NCI-H460 (cell line): Measurements from ENCODE around the gene NGF. TPM values are rescaled to one million over a fixed set of nuclear protein-coding genes. Genes with fewer than 3 reads are reported as not detected.
"Not testable (repeated sequence)": the region's sequence is repeated elsewhere in the genome, so short reads cannot be mapped to it uniquely, and the experiment has no call there.

Source experiments
- DNase-seq: peaks from one replicate; pipeline ENCODE4 v3.0.0-alpha.2; 2016; ENCODE audit warnings: low read depth; ENCODE audit errors: extremely low read depth
- total RNA-seq: library from RNA; depleted of rRNA; stranded (reverse); fragments of >200 nt; shearing (Covaris generic); gene quantifications from 2 replicates; pipeline ENCODE4 v1.2.3, GENCODE V29; 2014

Gene NGF
- total RNA-seq, 1 experiment from 2014 or later: 1.6 TPM

DNA sequence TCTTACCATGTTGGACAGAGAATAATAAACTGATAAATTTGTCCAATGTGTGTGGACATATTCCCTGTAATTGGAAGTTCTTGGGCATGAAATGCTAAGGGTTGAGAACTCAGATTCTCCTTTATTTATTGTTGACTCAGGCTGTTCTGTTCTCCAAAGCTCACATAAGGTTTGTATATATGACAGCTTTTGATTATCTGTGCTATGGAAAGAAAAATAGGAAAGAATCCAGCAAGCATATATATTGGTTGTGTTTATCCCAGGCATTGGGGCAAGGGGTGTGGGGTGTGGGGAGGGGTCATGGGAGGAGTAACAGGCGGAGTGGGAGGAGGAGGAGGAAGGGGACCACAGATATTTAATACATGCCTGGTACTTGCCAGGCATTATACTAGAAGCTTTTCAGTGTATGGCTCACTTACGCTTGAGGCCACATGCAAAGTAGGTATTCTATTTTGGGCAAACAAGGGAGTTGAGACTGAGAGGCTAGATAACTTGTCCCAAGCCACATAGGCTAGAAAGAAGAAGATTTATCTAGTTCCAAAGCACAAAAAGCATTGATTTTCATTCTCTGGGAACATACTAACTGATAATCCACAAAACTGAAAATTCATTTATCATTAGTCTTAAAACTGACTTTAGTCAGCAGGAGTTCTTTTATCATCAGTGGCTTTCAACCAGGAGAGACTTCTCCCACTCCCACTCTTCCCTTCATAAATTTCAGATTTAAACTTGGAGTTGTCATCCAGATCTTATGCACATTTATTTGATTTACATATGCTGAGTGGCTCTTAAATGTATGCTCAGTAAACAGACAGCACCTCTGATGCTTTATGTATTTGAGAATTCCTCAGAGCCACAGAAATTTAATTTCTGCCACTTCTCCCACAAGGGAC is 27.2 kb downstream of the NGF start:
- no peak for DNase-seq

DNA sequence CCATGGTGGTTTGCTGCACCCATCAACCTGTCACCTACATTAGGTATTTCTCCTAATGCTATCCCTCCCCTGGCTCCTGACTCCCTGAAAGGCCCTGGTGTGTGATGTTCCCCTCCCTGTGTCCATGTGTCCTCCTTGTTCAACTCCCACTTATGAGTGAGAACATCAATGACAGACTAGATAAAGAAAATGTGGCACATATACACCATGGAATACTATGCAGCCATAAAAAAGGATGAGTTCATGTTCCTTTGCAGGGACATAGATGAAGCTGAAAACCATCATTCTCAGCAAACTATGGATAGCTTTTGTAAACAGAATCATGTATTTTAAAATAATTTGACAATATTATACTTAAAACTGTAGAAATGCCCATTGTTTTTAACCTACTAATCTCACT is 28.5 kb downstream of the NGF start:
- not testable (repeated sequence) for DNase-seq

DNA sequence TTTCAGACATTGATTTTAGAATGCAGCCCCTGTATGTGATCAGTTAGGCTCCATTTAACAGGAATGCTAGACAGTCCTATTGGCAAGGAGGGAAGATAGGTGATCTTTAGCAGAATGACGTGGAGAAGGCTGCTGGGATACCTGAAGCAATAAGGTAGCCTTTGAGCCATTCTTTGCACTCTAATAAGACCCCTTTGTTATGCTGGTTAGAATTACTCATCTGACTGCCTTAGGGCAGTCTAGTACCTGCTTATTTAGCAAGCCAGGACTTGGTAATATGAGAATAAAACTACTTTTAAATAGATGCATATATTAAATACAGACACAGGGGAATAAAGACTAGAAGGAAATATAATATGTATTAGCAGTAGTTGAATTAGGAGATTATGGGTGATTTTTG is 29.1 kb downstream of the NGF start:
- no peak for DNase-seq

DNA sequence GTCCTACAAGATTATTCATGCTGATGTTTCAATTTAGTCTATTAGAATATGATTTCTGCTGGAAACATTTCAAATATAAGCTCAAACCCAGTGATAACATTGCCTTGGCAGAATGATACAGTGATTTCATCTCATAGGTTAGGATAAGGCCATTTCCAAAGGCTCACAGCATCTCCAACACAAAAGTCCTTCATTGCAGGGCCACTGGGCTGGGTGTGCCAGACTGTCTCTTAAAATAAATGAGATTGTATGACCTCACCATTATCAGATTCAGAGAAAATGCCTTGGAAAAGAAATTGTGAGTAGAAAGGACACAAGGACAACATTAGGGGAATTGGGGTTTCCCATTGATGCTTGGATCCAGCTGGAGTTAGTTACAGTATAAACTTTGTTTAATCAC is 30.4 kb downstream of the NGF start:
- no peak for DNase-seq

DNA sequence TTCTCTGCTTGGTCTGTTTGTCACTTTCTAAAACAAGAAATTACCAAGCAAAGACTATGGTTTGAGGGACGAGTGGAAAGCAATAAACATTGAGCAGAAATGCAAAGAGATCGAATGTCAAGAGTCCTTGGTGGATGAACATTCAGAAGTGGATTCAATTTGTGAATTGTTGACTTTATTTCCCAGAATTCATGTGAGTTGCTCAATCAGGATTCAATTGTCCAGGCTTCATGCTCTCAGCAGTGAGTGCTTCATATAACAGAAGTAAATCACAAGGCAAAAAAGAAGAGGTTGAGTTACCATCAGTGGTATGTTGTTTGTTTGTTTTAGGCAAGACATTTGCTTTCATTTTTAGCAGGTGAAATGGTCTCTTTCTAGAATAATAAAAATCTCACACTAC is 31.9 kb downstream of the NGF start:
- no peak for DNase-seq

DNA sequence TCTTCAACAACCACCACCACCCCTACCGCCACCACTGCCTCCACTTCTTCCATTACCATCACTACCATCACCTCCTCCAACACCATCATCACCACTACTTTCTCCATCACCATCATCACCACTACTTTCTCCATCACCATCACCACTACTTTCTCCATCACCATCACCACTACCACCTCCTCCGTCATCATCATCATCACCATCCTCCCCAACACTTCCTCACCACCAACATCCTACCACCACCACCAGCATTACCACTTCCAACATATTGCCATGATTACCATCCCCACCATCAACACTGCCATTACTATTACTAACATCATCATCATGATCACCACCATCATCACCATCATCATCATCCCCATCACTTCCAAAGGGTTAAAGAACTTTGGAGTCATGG is 34.7 kb downstream of the NGF start:
- DNase-seq: no peak

DNA sequence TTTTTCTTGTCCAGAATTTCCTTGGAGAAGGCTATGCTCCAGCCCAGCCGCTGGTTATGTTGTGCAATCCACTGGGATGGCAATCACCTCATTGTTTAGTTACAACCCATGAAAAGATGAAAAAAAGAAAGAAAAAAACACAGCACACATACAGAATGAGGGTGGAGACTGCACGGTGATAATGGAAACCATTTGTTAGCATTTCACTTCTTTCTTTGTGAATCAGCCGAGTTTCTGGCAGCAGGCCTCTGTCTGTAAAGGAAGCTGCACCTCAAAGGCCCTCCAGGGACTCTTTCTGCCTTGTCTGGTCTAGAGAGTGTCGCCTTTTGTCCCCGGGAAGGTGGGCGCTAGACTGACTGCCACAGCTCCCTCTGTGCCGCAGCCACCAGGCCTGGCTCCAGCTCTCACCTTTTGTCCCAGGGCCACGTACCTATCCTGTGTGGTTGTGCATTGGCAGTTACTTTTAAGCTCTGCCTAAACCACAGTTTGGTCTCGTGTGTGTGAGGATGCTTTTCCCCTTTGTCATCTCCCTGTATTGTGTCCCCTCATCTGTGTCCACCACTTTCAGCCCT is 35.6 kb downstream of the NGF start:
- DNase-seq: no peak

DNA sequence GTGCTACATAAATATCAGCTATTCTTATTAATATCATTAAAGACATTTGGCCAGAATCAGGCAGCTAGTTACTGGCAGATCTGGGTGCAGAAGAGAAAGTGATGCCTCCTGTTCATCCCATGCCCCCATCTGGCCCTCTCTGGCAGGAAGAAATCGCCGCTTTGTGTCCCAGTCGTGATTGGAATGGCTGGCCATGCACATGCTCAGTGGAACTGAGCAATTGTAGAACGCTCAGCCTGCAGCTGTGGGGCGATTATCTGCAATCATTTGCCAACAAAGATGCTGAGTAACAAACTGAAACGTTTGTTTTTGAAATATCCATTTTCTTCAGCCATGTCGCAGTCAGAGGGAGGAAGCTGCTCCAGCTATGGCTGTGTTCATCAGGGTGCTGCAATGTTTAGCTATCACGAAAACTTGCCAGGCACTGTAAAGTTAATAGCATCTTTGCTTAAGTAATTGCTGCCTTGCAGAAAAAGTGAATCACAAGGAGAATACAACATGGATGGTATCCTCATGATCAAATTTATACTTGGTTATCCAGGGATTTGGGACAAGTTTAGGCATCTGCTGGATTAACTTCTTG is 36.5 kb downstream of the NGF start:
- no peak for DNase-seq

DNA sequence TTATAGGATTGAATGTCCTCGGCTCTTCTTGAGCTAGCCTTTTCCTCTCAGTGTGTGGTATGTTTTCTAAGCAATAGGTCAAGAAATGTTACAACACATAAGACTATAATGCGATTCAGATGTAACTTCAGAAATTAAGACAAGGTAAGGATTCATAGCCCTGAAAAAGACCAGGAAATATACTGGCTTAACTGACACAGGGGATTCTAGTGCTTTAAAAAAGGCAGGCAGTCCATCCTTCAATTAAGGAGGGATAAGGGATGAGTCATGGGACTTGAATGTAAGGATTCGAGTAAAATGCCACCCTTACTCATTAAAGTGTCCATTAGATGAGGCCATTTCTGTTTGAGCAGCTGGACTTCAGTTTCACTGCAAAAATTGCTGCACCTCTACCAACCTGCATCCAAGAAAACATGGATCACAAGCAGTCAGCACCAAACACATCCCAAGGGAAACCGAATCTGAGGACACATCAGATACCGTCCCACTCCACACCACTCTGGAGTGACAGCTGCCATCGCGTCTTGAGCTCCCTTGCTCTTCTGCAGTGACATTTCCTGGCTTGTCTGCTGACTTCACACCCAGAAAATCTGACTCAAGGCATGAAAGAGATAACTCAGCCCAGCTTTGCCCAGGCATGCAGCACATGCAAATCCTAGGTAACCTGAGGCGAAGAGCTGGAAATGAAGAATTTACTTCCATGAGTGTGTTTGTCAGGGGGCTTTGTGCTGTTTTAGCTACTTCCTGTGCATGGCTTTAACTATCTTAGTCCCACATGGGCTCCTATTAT is 37.8 kb downstream of the NGF start:
- no peak for DNase-seq

DNA sequence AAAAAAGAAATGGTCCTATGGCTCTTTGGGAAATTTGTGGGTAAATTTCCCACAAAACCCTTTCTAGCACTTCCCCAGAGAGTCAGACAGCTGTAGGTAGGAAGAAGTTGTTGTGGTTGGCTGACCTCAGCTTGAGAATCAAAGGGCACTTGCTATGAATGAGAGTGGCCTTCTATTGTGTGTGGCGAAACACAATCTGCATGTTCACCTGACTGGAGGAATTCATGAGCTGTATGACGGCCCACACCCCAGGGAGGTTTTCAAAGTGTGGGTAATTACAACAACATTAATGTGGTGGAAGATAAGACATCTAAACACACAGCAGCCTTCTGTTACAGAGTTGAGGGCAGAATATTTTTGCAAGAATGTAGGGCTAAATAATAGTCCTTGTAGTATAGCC is 38.8 kb downstream of the NGF start:
- no peak for DNase-seq

DNA sequence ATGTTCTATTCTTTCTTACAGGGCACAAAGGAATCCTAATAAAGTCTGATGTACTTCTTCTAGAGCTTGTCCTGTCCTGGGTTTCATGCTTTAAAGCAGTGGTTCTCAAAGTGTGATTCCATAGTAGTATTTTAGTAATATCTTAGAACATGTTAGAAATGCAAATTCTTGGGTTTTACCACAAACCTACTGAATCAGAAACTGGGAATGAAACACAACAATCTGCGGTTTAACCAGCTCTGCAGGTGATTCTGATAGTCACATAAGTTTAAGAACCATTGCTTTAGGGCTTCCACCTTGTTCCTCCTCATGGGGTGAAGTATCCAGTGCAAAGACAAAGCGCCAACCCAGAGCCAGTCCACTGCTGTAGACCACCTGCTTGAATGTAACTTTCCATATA is 41.1 kb downstream of the NGF start:
- no peak for DNase-seq

DNA sequence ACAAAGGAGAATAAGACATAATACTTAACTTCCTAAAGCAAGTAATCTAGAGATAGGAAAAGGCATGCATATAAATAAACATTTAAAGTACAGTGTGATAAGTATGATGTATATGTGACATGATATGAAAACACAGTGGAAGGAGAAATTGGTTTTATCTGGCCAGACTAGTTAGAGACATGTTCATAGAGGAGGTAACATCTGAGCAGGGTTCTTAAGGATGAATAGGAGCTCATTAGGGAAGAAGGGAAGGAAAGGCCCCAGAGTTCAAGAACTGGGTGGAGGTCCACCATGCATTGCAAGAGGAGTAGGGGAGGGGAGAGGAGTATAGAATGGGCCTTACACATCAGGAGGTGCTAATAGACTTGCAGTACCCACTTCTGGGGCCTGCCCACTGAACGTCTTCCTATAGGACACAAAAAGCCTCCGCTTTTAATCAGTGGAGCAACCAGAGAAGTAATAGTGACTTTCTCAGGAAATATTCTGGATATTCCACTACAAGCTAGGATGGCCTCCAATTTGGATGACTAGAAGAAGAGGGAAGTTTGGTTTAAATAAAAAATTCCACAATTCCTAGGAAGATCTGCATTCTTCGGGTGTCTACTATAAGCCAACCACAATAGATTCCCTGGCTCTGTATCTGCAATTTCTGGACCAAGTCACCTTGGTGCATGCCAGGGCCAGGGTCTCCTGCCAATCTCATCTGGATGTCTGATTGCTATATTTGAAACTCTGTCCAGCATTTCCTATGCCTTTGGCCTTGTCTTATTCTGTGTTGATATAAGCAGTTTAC is 41.9 kb downstream of the NGF start:
- DNase-seq: no peak

DNA sequence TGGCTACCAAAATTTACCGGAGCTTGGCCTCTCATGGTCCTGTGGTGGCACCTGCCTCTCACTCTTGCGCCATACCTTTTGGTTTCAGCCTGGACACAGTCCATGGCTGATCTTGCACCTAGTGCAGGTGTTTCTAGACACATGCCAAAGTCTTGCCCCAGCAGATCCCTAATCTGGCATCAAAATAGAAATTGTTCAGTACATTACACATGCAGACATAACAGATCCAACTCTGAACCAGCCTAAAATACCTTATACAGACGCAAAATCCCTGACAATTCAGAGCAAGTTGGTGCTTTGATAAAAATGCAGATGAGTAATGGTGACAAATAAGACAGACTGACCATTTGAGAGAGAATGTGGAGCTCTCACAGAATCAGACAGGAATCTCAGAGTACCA is 44.1 kb downstream of the NGF start:
- no peak for DNase-seq

DNA sequence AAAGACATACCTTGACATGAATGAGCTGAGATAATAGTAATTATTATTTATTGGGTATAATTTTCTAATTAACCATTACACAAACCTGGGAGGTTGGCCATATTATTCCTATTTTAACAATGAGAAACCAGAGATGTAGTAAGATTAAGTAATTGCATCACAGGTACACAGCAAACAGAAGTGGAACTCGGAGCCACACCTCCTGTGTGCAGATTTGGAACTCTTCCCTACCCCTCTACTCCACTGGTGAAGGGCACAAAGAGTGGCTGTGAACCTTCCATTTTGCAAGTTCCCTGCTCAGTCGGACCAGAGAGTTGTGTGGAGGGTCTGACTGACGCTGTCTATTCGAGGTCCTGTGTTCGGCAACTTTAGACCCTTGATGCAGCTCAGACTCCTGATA is 45.0 kb downstream of the NGF start:
- DNase-seq: no peak

DNA sequence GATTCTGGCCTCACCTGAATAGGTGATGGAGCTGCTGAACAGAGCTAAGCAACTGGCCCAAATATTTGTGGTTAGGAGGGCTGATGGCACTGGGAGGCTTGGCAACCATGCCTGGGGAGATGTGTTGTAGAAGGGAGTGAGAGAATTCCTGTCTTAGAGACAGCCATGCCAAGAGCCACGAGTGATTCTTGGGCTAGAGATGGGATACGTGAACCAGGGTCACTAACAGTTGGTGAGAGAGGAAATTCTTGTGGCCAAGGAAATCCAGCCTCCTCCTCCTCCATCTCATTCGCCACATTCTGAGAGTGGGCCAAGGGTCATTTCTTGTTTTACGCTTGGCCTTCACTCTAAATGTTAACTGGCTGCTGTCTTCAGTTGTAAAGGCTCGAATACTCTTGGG is 46.3 kb downstream of the NGF start:
- no peak for DNase-seq

DNA sequence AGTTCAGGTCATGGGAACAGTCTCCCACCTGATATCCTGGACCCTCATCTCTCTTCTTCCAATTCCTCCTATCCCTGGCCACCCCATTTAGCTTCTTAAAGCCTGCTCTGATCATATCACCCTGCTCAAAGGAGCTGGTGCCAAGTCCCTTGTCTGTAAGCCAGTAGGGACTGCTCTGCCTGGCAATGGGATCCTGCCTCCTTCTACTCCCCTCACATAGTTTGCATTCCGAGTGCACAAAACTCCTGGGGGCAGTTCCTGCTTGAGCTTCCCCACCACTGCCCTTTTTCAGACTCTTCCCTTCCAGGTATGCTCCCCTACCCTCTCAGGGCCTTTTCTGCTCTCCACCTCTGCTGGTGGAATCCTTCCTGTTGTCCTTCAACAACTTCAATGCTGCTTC is 48.1 kb downstream of the NGF start:
- no peak for DNase-seq

DNA sequence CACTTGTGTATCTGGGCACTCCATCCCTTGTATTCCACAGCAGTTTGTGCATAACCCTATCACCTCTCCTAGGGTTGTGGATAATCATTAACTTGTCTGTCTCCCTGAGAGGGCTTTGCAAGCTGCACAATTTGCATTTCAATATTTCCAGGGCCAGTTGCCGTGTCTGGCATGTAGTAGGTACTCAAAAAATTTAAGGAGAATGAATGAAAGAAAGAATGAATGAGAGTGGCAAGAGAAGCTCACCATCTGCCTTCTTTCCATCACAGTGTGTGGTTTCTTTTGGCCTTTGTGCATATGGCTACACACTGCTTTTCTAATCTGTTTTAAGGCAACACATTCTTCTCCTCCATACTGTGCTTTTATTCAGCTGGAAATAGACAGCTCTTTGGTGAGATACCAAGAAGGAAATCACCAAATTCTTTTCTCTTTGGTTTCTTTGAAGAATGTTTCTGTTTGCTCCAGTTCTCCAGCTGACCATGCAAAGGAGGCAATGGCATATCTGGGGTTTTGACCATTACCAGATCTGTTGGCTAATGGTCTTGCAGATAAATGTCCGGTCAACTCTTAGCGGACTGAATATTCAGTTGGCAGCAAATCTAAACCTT is 49.4 kb downstream of the NGF start:
- DNase-seq: no peak

DNA sequence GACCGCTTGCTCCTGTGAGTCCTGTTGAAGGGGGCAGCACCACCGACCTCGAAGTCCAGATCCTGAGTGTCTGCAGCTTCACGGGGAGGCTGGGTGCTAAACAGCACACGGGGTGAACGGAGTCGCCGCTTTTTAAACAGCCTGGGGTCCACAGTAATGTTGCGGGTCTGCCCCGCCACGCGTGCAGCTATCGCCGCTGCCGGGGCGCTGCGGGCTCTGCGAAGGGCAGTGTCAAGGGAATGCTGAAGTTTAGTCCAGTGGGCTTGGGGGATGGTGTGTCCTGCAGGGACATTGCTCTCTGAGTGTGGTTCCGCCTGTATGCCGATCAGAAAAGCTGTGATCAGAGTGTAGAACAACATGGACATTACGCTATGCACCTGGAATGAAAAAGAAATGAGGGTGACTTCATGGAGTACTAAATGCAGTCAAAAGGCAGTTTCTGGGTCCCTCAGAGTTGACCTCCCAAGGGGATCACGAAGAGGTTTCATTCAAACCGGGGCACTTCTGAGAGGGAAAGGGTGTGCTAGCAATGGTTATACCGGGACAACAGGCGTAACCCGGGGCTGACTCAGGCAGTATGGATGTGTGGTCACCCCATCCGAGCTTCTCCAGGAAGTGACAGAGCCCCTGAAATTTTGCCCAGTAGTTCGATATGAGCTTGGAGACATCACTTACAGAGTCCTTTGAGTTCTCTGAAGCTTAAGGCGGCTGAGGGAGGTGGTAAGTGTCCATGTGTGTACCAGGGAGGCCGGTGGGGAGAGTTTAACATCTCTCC is 51.4 kb downstream of the NGF start:
- DNase-seq: no peak

DNA sequence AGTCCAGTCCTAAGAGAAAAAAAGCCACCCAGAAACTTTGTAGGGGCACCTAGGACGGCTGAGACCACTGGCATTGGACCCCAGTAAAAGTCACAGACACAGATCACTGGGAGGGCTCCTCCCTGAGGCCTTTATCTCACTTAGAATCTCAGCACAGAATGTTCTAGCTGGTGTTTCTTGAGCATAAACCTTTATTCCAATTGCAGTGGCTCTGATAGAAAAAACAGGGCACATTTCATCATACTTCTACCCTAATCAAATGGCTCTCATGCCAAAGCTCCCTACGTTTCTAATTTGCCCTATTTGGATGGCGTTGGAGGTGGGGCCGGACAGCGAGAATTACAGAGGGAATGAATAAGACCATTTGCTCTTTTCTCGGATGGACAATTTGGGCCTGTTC is 53.8 kb downstream of the NGF start:
- no peak for DNase-seq
